ENCODE data around the gene RAB11FIP4. TPM values are rescaled to one million over a fixed set of nuclear protein-coding genes. Genes with fewer than 3 reads are reported as not detected.

RAB11FIP4 gene
- total RNA-seq, 1 experiment from 2014 or later: under 0.01 TPM

DNA sequence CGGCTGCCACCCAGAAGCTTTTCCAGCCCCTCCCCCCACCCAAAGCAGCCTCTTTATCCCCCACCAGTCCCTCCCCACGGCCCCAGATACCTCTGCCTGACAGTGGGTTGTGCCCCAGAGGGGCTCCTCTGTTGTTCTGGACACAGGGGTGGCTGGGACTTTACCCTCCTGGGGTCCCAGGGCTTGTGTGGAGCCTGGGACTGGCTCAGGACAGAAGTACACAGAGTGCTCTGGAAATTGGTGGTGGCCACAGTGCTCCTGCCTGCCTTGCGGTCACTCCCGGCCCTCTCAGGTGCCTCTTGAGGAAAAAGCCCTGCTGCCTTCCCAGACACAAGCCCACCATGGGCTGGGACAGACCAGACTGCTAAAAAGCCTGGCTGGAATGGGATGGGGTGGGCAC is 68.2 kb downstream of the RAB11FIP4 start:
- DNase-seq (ENCODE audit: low read depth): no peak

DNA sequence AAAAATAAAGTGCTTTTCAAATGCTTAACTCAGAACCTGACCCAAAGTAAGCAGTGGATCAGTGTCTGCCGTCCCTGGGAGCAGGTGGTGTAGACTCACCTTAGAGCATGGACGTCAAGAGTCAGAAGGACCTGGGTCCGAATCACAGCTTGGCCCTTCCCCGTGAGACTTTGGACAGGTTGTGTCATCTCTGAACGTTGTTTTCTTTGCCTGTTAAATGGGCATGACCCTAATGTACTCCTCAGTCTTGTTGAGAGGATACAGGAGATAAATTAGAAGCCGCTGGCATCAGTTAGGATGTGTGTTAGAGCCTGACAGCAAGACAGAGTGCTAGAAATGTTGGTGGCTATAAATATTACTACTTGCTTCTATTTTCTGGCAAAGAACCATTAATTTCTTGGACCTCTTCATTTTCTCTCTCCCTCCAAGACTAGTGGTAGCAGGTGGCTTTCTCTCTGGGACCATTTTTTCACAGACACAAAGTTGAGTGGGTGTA is 68.8 kb downstream of the RAB11FIP4 start:
- DNase-seq (ENCODE audit: low read depth): no peak

DNA sequence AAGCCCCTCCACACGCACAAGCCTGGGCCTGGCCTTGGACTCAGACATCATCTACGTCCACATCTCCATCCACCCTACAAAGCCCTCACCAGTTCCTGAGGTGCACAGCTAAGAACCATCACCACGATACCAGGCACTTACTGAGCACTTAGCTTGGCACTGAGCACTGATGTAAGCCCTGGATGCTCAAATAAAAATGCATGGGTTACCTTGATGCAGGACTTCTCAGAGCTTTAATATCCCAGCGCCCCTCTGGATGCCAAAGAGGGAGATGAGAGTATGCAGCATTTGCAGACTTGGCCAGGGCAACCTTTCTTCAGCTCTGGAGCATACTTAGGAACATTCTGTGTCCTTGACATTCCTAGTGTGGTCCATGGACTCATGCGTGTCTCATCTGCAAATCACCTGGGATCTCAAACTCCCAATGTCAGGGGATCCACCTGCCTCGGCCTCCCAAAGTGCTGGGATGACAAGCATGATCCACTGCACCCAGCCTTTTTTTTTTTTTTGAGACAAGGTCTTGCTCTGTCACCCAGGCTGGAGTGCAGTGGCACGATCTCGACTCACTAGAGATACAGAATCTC is 69.8 kb downstream of the RAB11FIP4 start:
- DNase-seq (ENCODE audit: low read depth): no peak

DNA sequence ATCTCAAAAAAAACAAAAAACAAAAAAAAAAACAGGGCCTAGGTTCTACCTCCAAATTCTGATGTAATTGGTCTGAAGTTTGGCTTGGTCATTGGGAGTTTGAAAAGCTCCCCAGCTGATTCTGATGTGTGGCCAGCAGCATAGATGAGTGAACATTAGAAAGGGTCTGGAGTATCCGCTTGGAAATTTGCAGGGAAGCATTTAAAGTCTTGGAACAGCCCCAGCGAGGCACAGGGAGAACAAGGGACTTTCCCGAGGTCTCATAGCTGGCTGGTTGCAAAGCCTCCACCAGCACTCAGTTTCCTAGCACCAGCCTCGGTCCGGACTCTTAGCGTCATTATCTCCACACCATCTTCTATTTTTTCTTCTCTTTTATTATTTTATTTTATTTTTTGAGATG is 70.8 kb downstream of the RAB11FIP4 start:
- no peak for DNase-seq (ENCODE audit: low read depth)

DNA sequence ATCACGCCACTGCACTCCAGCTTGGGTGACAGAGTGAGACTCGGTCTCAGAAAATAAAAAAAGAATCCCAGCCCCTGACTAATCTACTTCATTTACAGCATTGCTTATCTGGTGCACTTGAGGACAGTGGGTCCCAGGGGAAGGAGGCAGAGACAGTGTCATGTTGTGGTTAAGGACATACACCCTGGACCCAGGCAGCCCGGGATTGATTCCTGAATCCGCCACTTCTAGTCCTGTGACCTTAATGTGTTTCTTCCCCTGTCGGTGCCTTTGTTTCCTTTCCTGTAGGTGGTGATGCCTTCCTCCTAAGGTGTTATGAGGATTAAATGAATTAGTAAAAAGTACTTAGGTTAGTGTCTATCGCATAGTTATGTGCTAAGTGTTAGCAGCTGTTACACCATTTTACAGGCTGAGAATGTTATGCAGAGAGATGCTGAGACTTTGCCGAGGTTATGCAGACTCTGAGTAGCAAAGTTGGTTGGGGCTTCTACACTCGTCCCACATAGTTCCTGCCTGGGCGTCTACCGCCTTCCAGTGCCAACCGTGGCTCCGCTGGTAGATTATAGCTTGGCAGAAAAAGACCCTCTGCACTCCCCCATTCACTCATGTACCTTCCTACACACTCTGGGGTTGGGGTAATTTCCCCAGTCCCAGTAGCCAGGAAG is 74.8 kb downstream of the RAB11FIP4 start:
- no peak for DNase-seq (ENCODE audit: low read depth)

DNA sequence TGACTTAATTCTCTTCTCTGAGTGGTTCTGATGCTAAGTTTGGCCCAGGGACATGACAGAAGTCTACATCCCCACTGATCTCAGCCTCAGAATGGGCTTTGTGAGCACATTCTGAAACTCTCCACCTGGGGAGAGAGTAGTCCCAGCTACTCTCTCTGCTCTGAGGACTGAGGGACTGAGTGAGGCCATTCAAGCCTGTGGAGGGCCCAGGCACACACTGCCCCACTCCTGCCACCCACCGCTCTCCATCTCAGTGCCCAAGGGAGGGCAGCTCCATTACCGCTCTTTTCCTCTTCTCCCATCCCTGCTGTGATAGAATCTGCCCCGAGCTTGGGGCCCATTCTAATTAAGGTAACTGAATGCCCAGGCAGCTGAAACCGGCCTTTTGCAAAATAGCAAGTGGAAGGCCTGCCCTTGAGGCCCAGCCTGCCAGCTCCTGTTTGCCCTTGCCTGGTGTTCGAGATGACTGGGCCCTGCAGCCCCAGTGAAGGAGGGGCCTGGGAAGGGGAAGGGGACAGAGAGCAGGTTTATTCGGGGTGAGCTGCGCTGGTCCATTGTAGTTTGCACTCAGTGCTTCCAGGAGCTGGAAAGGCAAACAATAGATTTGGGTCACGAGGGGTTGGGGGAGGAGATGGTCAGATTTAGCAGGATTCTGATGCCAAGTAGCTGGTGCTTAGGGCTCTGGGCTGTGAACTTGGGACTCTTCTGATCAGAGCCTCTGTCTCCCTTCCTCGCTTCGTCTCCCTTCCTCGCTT is 76.2 kb downstream of the RAB11FIP4 start:
- no peak for DNase-seq (ENCODE audit: low read depth)

DNA sequence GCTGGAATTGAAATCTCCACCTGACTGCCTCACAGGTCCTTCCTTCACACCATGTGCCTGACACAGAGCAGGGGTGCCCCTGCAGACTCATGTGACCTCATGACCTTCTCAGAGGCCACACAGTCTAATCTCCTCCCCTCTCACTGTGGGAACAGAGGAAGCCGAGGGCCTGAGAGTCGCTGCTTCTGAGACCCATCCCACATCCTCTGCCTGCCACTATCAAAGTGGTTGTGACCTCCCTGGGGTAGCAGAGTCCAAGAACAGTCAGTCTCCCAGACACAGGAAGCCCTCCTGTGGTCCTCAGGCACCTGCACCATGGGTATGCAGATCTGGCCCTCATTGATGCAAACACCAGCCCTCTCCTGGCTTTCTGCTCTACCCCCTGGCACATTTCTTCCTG is 78.5 kb downstream of the RAB11FIP4 start:
- no peak for DNase-seq (ENCODE audit: low read depth)

DNA sequence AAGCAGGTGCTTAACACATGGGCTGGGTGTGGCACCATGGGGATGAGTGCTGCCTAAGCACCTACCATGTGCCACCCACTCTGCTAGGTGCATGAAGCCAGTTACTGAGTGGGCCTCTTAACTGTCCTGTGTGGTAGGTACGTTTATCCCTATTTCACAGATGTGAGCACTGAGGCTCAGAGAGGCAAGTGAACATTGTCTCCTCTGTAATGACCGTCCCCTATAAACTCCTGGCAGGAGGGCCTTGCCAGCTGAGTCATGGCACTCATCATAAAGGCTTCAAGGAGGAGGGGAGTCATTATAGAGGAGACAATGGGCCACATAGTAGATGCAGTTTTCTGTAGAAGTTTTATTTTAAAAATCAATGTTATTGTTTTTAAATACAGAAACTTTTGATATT is 79.1 kb downstream of the RAB11FIP4 start:
- DNase-seq (ENCODE audit: low read depth): no peak

DNA sequence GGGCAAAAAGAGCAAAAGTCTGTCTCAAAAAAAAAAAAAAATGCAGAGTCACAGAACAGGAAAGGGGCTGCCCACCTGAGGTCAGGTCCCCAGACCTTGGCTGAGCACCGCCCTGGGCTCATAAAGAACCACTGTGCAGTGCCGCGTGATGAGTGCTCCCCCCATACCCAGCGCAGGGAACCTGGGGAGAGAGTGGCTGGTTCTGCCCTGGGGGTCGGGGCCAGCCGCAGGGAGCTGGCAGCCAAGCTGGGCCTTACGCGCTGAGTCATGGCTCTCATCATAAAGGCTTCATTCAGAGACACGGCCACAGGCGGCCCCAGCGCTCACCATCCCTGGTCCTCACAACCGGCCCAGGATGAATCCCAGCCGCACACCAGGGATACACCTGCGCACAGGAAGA is 80.7 kb downstream of the RAB11FIP4 start:
- no peak for DNase-seq (ENCODE audit: low read depth)

DNA sequence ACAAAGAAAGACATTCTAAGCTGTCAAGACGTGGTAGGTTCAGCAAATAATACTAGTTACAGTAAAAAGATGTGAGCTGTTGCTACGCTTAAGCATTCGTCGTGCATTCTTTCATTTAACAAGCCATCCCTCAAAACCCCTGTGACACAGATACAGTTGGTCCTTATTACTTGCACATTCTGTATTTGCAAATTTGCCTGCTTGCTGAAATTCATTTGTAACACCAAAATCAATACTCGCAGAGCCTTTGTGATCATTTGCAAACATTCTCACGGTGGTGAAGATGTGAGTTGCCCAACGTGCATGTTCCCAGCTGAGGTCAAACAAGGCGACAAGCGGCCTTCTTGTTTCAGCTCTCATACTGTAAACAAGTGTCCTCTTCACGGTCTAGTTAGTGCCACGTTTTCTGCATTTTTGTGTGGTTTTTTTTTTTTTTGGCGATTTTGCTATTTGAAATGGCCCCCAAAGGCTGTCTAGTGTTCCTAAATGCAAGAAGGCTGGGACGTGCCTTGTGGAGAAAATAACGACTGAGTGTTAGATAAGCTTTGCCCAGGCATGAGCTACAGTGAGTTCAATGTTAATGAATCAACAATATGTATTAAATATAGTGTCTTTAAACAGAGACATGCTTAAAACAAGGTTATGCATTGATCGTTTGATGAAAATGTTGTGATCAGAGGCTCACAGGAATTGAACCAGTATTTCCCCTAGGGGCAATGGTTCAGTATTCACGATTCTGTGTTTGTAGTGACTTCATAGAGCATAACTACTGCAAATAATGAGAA is 84.1 kb downstream of the RAB11FIP4 start:
- DNase-seq (ENCODE audit: low read depth): no peak

DNA sequence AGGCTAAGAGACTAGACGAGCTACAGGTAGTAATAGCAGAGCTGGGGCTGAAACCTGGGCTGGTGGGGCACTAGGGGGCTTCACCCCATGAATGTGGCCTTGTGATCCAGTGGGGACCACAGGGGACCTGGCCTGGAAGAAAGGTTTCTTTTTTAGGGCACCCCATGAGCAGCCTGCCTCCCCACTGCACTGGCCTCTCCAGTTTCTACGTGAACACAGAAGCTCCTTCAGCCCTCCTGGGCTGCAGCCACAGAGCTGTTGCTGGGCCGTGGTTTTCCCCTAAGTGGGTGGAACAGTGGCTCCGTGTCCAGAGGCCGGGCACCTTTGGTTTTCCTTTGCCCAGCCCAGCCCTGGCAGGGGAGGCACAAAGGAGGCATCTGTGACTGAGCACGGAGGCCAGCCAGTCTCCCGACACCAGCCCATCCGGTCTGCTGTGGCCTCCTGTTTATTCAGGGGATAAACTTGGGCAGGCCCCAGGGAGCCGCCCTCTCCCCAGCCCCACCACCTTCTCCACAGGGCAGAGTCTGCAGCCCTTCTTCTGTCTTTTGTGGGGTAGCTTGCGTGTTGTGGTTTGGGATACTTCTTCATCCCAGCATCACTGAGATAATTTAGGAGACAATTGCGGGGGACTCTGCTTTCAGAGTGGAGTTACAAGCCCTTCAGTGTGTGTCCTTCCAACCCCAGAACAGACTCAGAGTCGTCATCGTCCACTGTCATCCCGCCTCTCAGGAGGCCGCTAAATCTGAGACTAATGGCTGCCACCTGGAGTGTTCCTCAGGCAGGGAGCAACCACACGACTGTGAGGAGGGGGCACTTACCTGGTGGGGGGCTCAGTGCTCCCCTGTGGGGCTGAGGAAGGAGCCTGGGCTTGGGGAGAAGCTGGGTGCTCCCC is 85.3 kb downstream of the RAB11FIP4 start:
- no peak for DNase-seq (ENCODE audit: low read depth)

DNA sequence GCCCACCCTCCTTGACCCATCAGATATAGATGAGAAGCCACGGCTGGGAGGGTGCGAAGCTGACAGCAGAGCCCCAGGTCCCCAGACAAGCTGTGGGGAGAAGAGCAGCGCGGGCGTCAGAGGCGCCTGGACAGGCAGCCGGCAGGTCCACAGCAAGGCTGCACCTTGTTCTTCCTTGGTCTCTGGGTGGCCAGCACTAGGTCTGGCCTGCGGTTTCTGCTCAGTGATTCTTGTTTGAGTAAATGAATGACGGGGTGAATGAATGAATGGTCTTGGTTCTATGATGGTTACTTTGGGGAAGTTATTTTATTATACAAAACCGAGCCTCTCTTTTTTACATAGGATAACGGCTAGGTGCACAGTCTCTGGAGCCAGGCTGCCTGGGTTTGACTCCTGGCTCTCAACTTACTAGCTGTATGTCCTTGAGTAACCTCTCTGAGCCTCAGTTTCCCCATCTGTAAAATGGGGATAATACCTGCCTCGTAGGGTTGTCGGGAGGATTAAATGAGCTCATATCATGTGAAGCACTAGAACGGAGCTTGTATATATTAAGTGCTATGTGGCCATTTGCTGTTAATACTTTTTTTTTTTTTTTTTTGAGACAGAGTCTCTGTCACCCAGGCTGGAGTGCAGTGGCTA is 86.1 kb downstream of the RAB11FIP4 start:
- DNase-seq (ENCODE audit: low read depth): no peak

DNA sequence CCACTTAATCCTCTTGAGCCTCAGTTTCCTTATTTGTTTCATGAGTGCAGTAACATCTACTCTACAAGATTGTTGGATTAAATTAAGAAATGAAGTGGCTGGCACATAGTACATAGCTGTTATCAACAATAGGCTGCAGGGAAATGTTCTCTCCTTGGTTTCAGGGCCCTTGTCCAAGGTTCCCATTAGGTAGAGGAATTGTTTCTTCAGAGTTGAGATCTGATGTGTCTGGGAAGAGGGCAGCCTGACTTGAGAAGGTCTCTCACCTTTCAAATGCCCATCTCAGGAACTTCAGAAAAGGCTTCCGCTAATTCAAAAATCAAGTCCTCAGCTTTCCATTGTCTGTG is 87.6 kb downstream of the RAB11FIP4 start:
- no peak for DNase-seq (ENCODE audit: low read depth)

DNA sequence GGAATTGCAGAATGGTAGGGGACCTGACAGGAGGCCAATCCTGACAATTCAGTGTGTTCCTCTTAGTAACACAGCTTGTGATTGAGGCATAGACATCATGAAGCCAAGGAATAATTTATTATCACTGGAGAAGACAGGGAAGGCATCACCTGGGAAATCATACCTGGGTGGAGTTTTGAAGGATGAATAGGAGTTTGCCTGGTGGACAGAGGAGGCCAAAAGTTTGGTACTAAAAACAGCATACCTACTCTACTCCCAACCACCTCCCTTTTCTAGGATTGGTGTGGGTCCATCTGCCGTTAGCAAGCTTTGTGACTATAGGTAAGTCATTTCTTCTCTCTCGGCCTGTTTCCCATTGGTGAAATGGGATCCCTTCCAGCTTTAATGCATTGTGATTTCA is 88.0 kb downstream of the RAB11FIP4 start:
- DNase-seq (ENCODE audit: low read depth): no peak

DNA sequence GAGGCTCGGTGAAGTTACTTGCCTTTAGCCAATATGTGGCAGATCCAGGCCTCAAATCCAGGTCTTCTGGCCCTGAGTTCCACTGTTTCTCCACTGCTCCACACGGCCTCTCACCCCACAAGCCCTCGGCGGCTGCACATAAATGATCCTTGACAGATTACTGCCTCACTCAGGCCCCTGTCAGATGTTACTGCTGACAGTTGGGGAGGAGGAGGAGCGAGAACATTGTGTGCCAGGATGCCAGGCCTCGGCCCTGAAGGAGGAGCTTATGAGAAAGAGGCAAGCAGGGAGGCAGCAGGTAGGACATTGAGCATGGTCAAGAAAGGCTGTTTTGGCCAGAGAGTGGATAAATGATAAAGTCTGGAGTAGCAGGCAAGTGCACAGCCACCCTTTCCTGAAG is 88.6 kb downstream of the RAB11FIP4 start:
- DNase-seq (ENCODE audit: low read depth): no peak

DNA sequence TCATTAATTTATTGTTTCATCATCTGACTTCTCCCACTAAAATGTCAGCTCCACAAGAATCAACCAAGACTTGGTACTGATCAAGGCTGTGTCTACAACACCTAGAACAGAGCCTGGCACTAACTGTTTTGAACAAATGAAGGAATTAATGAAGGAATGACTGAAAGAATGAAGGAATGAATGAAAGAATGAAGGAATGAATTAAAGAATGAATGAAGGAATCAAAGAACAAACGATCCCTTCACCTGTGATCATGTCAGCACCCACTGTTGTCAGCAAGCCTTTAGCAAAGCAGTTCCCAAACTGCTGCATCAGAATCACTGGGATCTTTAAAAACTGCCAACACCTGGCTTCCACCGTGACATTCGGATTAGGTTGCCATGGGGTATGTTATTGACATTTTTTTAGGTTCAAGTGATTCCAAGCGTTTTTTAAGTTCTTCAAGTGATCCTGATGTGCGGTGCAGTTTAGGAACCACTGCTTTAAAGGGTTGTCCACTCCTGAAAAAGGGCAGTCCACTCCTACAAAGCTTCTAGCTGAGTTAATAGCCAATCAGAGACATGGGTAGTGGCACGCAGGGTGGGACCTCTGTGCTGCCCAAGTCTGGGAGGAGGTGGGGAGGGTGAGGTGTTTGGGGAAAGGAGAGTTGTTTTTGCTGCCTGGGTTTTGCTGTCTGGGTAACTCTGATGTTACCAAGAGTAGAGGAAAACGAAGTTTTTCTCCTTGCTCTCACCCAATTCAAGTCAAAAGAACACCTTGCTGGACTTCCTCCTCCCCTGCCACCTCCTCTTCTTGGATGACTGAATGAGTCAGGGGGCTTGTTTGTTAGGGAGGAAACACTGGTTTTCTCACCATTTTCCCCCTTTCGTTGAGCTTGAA is 89.7 kb downstream of the RAB11FIP4 start:
- DNase-seq (ENCODE audit: low read depth): no peak

DNA sequence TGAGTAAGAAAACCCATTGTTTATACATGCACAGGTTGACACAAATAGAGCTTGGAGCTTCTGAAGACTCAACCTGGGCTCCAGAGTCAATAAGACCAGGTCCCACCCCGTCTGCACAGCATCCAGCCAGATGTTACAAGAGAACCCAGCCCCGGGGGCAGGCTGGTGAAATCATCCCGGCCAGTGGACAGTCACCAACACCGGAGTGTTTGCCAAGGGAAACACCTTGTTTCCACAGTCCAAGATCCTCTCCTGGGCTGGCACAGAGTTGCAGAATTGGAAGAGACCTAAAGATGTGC is 90.3 kb downstream of the RAB11FIP4 start:
- DNase-seq (ENCODE audit: low read depth): no peak

DNA sequence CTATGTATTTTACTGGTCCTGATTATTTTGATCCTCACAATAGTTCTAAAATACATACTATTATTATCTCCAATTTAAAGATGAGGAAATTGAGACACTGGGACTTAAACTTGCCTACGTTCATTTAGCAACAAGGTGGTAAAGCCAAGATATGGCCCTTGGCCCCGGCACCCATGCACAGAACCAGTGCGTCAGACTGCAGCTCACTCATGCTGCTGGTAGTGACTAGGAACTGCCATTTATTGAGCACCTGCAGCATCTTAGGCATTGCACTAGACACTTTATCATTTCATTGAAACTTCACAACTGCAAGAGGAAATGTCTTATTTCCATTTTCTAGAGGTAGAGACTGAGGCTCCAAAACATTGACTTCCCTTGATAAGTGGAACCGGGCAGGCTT is 93.3 kb downstream of the RAB11FIP4 start:
- DNase-seq (ENCODE audit: low read depth): no peak

DNA sequence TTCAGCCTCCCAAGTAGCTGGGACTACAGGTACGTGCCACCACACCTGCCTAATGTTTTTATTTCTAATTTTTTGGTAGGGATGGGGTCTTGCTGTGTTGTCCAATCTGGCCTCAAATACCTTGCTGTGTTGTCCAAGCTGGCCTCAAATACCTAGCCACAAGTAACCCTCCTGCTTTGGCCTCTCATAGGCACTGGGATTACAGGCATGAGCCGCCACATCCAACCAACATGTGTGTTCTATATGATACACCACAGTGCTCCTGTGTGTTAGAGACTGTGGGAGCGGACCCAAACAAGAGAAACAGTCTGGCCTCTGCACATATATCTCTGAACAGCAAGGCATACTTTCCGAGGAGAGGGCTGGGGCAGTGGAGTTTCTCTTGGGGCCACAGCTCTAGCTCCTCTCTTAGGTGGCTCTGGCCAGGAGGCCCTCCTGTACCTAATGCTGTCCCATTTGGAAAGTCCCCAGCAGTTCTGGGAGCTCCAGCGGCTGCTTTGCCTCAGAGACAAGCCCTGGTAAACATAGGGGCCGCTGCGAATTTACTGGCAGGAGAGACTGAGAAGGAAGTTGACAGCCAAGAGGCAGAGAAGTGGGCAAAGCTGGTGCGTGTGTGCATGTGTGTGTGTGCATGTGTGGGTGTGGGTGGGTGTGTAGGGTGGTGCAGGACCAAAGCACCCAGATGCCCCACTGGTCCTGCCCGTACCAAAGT is 95.0 kb downstream of the RAB11FIP4 start:
- DNase-seq (ENCODE audit: low read depth): no peak
